Smooth muscle cell (in vitro differentiated cells): ENCODE measurements around the gene ZNF319. TPM values are rescaled to one million over a fixed set of nuclear protein-coding genes. Genes with fewer than 3 reads are reported as not detected.

ENCODE experiments used
- DNase-seq: peaks from one replicate; lab custom pipeline; 2025; ENCODE audit not compliant: unreplicated experiment; lab: John Stamatoyannopoulos, UW
- H2AFZ ChIP-seq: fragments of 200-600 bp; sonication (generic); 2 replicates; pipeline ENCODE4 v1.6.0; 2016; ENCODE audit warnings: antibody characterized with exemption, low read depth, mild to moderate bottlenecking
- H3F3A ChIP-seq: fragments of 200-600 bp; sonication (generic); 2 replicates; pipeline ENCODE4 v1.6.0; 2017; ENCODE audit warnings: antibody characterized with exemption, low read depth
- H3K27ac ChIP-seq: fragments of 200-600 bp; sonication (generic); 2 replicates; pipeline ENCODE4 v1.5.1; 2016; ENCODE audit warnings: low read depth, mild to moderate bottlenecking
- H3K27me3 ChIP-seq: fragments of 200-600 bp; sonication (generic); 2 replicates; pipeline ENCODE4 v1.6.1; 2016; ENCODE audit warnings: low read depth, mild to moderate bottlenecking
- H3K36me3 ChIP-seq: fragments of 200-600 bp; sonication (generic); 2 replicates; pipeline ENCODE4 v1.5.1; 2016; ENCODE audit warnings: low read depth
- H3K4me1 ChIP-seq: fragments of 200-600 bp; sonication (generic); 2 replicates; pipeline ENCODE4 v1.5.1; 2016; ENCODE audit warnings: low read depth
- H3K4me2 ChIP-seq: fragments of 200-600 bp; sonication (generic); 2 replicates; pipeline ENCODE4 v1.6.0; 2016; ENCODE audit warnings: mild to moderate bottlenecking
- H3K4me3 ChIP-seq: fragments of 200-600 bp; sonication (generic); 2 replicates; pipeline ENCODE4 v1.5.1; 2016; ENCODE audit warnings: mild to moderate bottlenecking
- H3K79me2 ChIP-seq: fragments of 200-600 bp; sonication (generic); 2 replicates; pipeline ENCODE4 v1.6.0; 2016; ENCODE audit warnings: low read depth, mild to moderate bottlenecking
- H3K9ac ChIP-seq: fragments of 200-600 bp; sonication (generic); 2 replicates; pipeline ENCODE4 v1.6.0; 2016; ENCODE audit warnings: low read depth
- H3K9me3 ChIP-seq: fragments of 200-600 bp; sonication (generic); replicated peaks from 2 replicates; pipeline ENCODE4 v1.5.1; 2016; ENCODE audit warnings: low read depth
- H4K20me1 ChIP-seq: fragments of 200-600 bp; sonication (generic); 2 replicates; pipeline ENCODE4 v1.6.0; 2016; ENCODE audit warnings: low read depth
- CTCF ChIP-seq: fragments of 200-600 bp; sonication (generic); IDR thresholded peaks from 2 replicates; pipeline ENCODE4 v1.5.1; 2017; ENCODE audit warnings: borderline replicate concordance, mild to moderate bottlenecking, antibody characterized with exemption; ENCODE audit not compliant: insufficient read depth, poor library complexity, severe bottlenecking
- WGBS: methylation state at CpG from one replicate; pipeline ENCODE4 v1.1.7; 2016; ENCODE audit warnings: low lambda C conversion rate; 5-methylcytosine and 5-hydroxymethylcytosine counted together
- polyA plus RNA-seq: library from polyadenylated mRNA; unstranded; fragments of >200 nt; fragmentation: Nextera tagmentation; extraction: Ambion mirVana; gene quantifications from 2 replicates; pipeline ENCODE4 v1.2.1, GENCODE V29; 2016
- total RNA-seq: library from RNA; depleted of rRNA; stranded (reverse); fragments of >200 nt; gene quantifications from 2 replicates; pipeline ENCODE4 v1.2.3, GENCODE V29; 2014

Gene ZNF319
- total and polyA plus RNA-seq, 2 experiments from 2014 or later, result 3.1 to 4.0 TPM

GRCh38 chr16:57998992-57999365 is 1.5 kb downstream of the ZNF319 start:
- Histone ChIP-seq H3F3A (peaks cover 4% of the 10 kb centered on the region), H3K9ac (no peak overlapping the region), H3K27me3 (no peaks in the 10 kb centered on the region), H3K27ac (no peak overlapping the region), H4K20me1 (peaks cover 18% of the 10 kb centered on the region), H2AFZ (no peak overlapping the region), H3K79me2 (no peaks in the 10 kb centered on the region), H3K4me1 (peaks cover 19% of the 10 kb centered on the region), H3K4me3 (no peak overlapping the region), H3K36me3 (no peaks in the 10 kb centered on the region), H3K9me3 (no peaks in the 10 kb centered on the region), H3K4me2 (no peak overlapping the region)
- TF ChIP-seq CTCF, result no peak
- 83% methylated on average over 3 of the region's 3 CpGs for whole genome bisulfite sequencing
- DNase-seq, result no peak

- Histone ChIP-seq H3K27me3 (no peaks in the 10 kb centered on the region), H3K27ac (no peak overlapping the region), H3K79me2 (no peaks in the 10 kb centered on the region), H3K9me3 (no peaks in the 10 kb centered on the region), H3K4me1 (peaks cover 19% of the 10 kb centered on the region), H3K36me3 (no peaks in the 10 kb centered on the region), H4K20me1 (peaks cover 18% of the 10 kb centered on the region), H3F3A (peaks cover 4% of the 10 kb centered on the region), H3K9ac (no peak overlapping the region), H2AFZ (no peak overlapping the region), H3K4me2 (no peak overlapping the region), H3K4me3 (no peak overlapping the region)
- no peak for TF ChIP-seq CTCF
- DNase-seq, result no peak
- 60% methylated on average over 8 of the region's 8 CpGs for WGBS
These were observed 2.0 kb downstream of the ZNF319 start for GRCh38 chr16:57998486-57998885.

- Histone ChIP-seq H4K20me1 (peaks cover 18% of the 10 kb centered on the region), H3K27me3 (no peaks in the 10 kb centered on the region), H2AFZ (no peak overlapping the region), H3K9ac (no peak overlapping the region), H3F3A (peaks cover 4% of the 10 kb centered on the region), H3K79me2 (no peaks in the 10 kb centered on the region), H3K4me2 (no peak overlapping the region), H3K4me3 (no peak overlapping the region), H3K36me3 (no peaks in the 10 kb centered on the region), H3K27ac (no peak overlapping the region), H3K4me1 (peaks cover 19% of the 10 kb centered on the region), H3K9me3 (no peaks in the 10 kb centered on the region)
- WGBS, result 98% methylated on average over 36 of the region's 36 CpGs
- DNase-seq, result no peak
- no peak for TF ChIP-seq CTCF
These were observed 2.8 kb downstream of the ZNF319 start for GRCh38 chr16:57997528-57998265.

GRCh38 chr16:57997176-57997527 is 3.3 kb downstream of the ZNF319 start:
- Histone ChIP-seq H4K20me1 (peaks cover 18% of the 10 kb centered on the region), H3F3A (peaks cover 4% of the 10 kb centered on the region), H3K79me2 (no peaks in the 10 kb centered on the region), H3K36me3 (no peaks in the 10 kb centered on the region), H3K9ac (no peak overlapping the region), H3K27me3 (no peaks in the 10 kb centered on the region), H3K27ac (no peak overlapping the region), H3K4me1 (peaks cover 19% of the 10 kb centered on the region), H2AFZ (no peak overlapping the region), H3K4me2 (no peak overlapping the region), H3K9me3 (no peaks in the 10 kb centered on the region), H3K4me3 (no peak overlapping the region)
- no peak for TF ChIP-seq CTCF
- 99% methylated on average over 35 of the region's 35 CpGs for WGBS
- no peak for DNase-seq
